A549 (cell line): ENCODE measurements around the gene KBTBD7.

ENCODE experiments used
- BHLHE40 ChIP-seq: IDR thresholded peaks from 2 replicates; pipeline ENCODE4 v1.6.1; 2012; ENCODE audit warnings: low read depth, low read length, inconsistent platforms
- CTCF ChIP-seq: fragments of >200 bp; sonication (Bioruptor Twin); formaldehyde crosslinking; IDR thresholded peaks from 3 replicates; pipeline ENCODE4 v1.5.1; 2016
- KDM5A ChIP-seq: fragments of 200-600 bp; sonication (generic); IDR thresholded peaks from 2 replicates; pipeline ENCODE4 v1.6.1; 2016; ENCODE audit warnings: antibody characterized with exemption, mild to moderate bottlenecking
- MYC ChIP-seq: IDR thresholded peaks from 2 replicates; pipeline ENCODE4 v1.6.1; 2012; ENCODE audit warnings: mild to moderate bottlenecking, inconsistent platforms, low read length, improper control_type of control experiment, borderline replicate concordance
- PHF8 ChIP-seq: fragments of 200-600 bp; sonication (generic); IDR thresholded peaks from 2 replicates; pipeline ENCODE4 v1.6.1; 2016; ENCODE audit warnings: low read depth, mild to moderate bottlenecking, antibody characterized with exemption, moderate library complexity, borderline replicate concordance
- POLR2A ChIP-seq: IDR thresholded peaks from 2 replicates; pipeline ENCODE4 v1.6.1; 2012; ENCODE audit warnings: mild to moderate bottlenecking, low read length
- REST ChIP-seq: fragments of 200-600 bp; sonication (generic); IDR thresholded peaks from 2 replicates; pipeline ENCODE4 v1.6.1; 2016; ENCODE audit warnings: antibody characterized with exemption, mild to moderate bottlenecking, moderate library complexity
- SMC3 ChIP-seq: fragments of >200 bp; sonication (Bioruptor Twin); formaldehyde crosslinking; IDR thresholded peaks from 3 replicates; pipeline ENCODE4 v1.6.1; 2018; ENCODE audit warnings: inconsistent platforms
- USF2 ChIP-seq: fragments of 450-650 bp; IDR thresholded peaks from 2 replicates; pipeline ENCODE4 v1.6.1; 2014; ENCODE audit warnings: antibody characterized with exemption
- ZC3H11A ChIP-seq: fragments of 450-650 bp; IDR thresholded peaks from 2 replicates; pipeline ENCODE4 v1.6.1; 2014; ENCODE audit warnings: antibody characterized with exemption, mild to moderate bottlenecking

- no peak for TF ChIP-seq CTCF
- TF ChIP-seq USF2, result no peak
- no peak for TF ChIP-seq PHF8
- TF ChIP-seq SMC3, result no peak
- no peak for TF ChIP-seq REST
- no peak for TF ChIP-seq POLR2A
- no peak for TF ChIP-seq MYC
- no peak for TF ChIP-seq BHLHE40
- no peak for TF ChIP-seq ZC3H11A
- no peak for TF ChIP-seq KDM5A
These were observed 7.9 kb downstream of the KBTBD7 start for GRCh38 chr13:41186481-41186880.
